Liver (tissue), 3 donors: Measurements from ENCODE around the gene CROCC2.

Experiments used
- CTCF ChIP-seq: fragments of 150-350 bp; IDR thresholded peaks from 2 replicates; pipeline ENCODE4 v1.5.1; 2017; ENCODE audit warnings: improper control_type of control experiment, low read depth, low read length; ENCODE audit not compliant: missing input control
- FOXA2 ChIP-seq: IDR thresholded peaks from 2 replicates; pipeline ENCODE4 v1.6.1; 2016; ENCODE audit warnings: antibody characterized with exemption
- GABPA ChIP-seq, 2 donors: IDR thresholded peaks in 1 of 2; conservative IDR thresholded peaks in 1 of 2; 2 replicates each; pipeline ENCODE4 v1.6.1; 2016; ENCODE audit warnings: antibody characterized with exemption in 2 of 2, mild to moderate bottlenecking in 1 of 2, moderate library complexity in 1 of 2
- MAX ChIP-seq: IDR thresholded peaks from 2 replicates; pipeline ENCODE4 v1.6.1; 2016; ENCODE audit warnings: antibody characterized with exemption
- NR2F2 ChIP-seq: IDR thresholded peaks from 2 replicates; pipeline ENCODE4 v1.6.1; 2016; ENCODE audit warnings: antibody characterized with exemption
- RAD21 ChIP-seq, 2 donors: IDR thresholded peaks; 2 replicates each; pipeline ENCODE4 v1.6.1; 2016; ENCODE audit warnings: antibody characterized with exemption in 2 of 2, mild to moderate bottlenecking in 2 of 2
- REST ChIP-seq: IDR thresholded peaks from 2 replicates; pipeline ENCODE4 v1.6.1; 2016; ENCODE audit warnings: antibody characterized with exemption, mild to moderate bottlenecking
- SP1 ChIP-seq: IDR thresholded peaks from 2 replicates; pipeline ENCODE4 v1.6.1; 2018; ENCODE audit warnings: antibody characterized with exemption, mild to moderate bottlenecking
- YY1 ChIP-seq: IDR thresholded peaks from 2 replicates; pipeline ENCODE4 v1.6.1; 2016; ENCODE audit warnings: antibody characterized with exemption, mild to moderate bottlenecking
- ZBTB33 ChIP-seq: IDR thresholded peaks from 2 replicates; pipeline ENCODE4 v1.6.1; 2016; ENCODE audit warnings: antibody characterized with exemption
- donor health status: healthy.
- donor health status: healthy.

- TF ChIP-seq GABPA (IDR thresholded peaks at IDR 0.05 in 1 of 2, conservative IDR thresholded peaks at IDR 0.05 in 1 of 2) (no peak), MAX (no peak), CTCF (no peak), YY1 (no peak), REST (no peak), ZBTB33 (no peak), SP1 (no peak), FOXA2 (no peak), NR2F2 (no peak), RAD21 (IDR thresholded peaks at IDR 0.05) (no peak)
Observed at GRCh38 chr2:240869109-240869955, 36.8 kb upstream of the CROCC2 start.
